HepG2 (cell line): ENCODE measurements around the gene TECTB.

Experiments
- CHD2 ChIP-seq: IDR thresholded peaks from 2 replicates; pipeline ENCODE4 v1.6.1; 2011; ENCODE audit warnings: low read depth, low read length, improper control_type of control experiment
- GTF2F1 ChIP-seq: fragments of 150-350 bp; IDR thresholded peaks from 2 replicates; pipeline ENCODE4 v1.6.1; 2014; ENCODE audit warnings: low read length
- NCOA2 ChIP-seq: sonication (generic); formaldehyde crosslinking; IDR thresholded peaks from 2 replicates; pipeline ENCODE4 v1.8.0; 2022; ENCODE audit warnings: inconsistent platforms
- NFATC3 ChIP-seq: sonication (generic); formaldehyde crosslinking; IDR thresholded peaks from 2 replicates; pipeline ENCODE4 v1.5.1; 2020; ENCODE audit warnings: mild to moderate bottlenecking, missing genetic modification reagents
- POLR2A ChIP-seq, 2 experiments: IDR thresholded peaks; 2 replicates each; pipeline ENCODE4 v1.6.1; 2011; ENCODE audit warnings: low read depth in 2 of 2, low read length in 2 of 2, mild to moderate bottlenecking in 1 of 2, moderate library complexity in 1 of 2; ENCODE audit not compliant: insufficient read depth in 1 of 2
- RBAK ChIP-seq: sonication (generic); formaldehyde crosslinking; IDR thresholded peaks from 2 replicates; pipeline ENCODE4 v1.5.1; 2020; ENCODE audit warnings: mild to moderate bottlenecking, missing genetic modification reagents
- SNRNP70 ChIP-seq: fragments of 200-400 bp; formaldehyde crosslinking; IDR thresholded peaks from 2 replicates; pipeline ENCODE4 v1.6.1; 2017; ENCODE audit warnings: mild to moderate bottlenecking, low read depth, low read length, moderate library complexity
- SP140L ChIP-seq: sonication (generic); formaldehyde crosslinking; IDR thresholded peaks from 2 replicates; pipeline ENCODE4 v1.4.0; 2020; ENCODE audit warnings: missing genetic modification reagents, borderline replicate concordance
- ZBTB44 ChIP-seq: sonication (generic); formaldehyde crosslinking; IDR thresholded peaks from 2 replicates; pipeline ENCODE4 v1.4.0; 2020; ENCODE audit warnings: missing genetic modification reagents
- ZNF772 ChIP-seq: sonication (generic); formaldehyde crosslinking; IDR thresholded peaks from 2 replicates; pipeline ENCODE4 v1.5.0; 2020; ENCODE audit warnings: mild to moderate bottlenecking, missing genetic modification reagents

- TF ChIP-seq ZBTB44 (CRISPR knock-in tag) = no peak
- no peak for TF ChIP-seq RBAK (CRISPR knock-in tag)
- no peak for TF ChIP-seq NFATC3 (CRISPR knock-in tag)
- TF ChIP-seq SNRNP70 = no peak
- no peak for TF ChIP-seq NCOA2 (CRISPR knock-in tag)
- no peak for TF ChIP-seq ZNF772 (CRISPR knock-in tag)
- TF ChIP-seq POLR2A (IDR thresholded peaks at IDR 0.05; ENCODE audit: insufficient read depth in 1 of 2, low read depth in 2 of 2, low read length in 2 of 2) = no peak
- TF ChIP-seq CHD2 = no peak
- no peak for TF ChIP-seq SP140L
- no peak for TF ChIP-seq GTF2F1
Measured at GRCh38 chr10:112244197-112244596, 39.0 kb upstream of the TECTB start.
